NCI-H2196 (cell line): ENCODE results near the gene SCYGR2.
"Not testable (repeated sequence)": the region's sequence is repeated elsewhere in the genome, so short reads cannot be mapped to it uniquely, and the experiment has no call there.

Experiments used
- DNase-seq: peaks from one replicate; lab custom pipeline; 2025; ENCODE audit not compliant: unreplicated experiment; lab: John Stamatoyannopoulos, UW

SCYGR2 gene

GRCh38 chr2:227598835-227599503 is at the start of gene SCYGR2:
TSS of gene SCYGR2 (plus strand) at chr2:227598893. CDS start at chr2:227598893, 0 bp downstream.
- DNase-seq = not testable (repeated sequence)

- no peak for DNase-seq
Observed at GRCh38 chr2:227551836-227552235, 46.9 kb upstream of the SCYGR2 start.

GRCh38 chr2:227562581-227562980 is 36.1 kb upstream of the SCYGR2 start:
- DNase-seq = no peak

GRCh38 chr2:227565080-227565479 is 33.6 kb upstream of the SCYGR2 start:
- no peak for DNase-seq

GRCh38 chr2:227566012-227566411 is 32.7 kb upstream of the SCYGR2 start:
- no peak for DNase-seq

GRCh38 chr2:227568852-227569169 is 29.9 kb upstream of the SCYGR2 start:
- DNase-seq = no peak

- DNase-seq = no peak
Observed at GRCh38 chr2:227570615-227571014, 28.1 kb upstream of the SCYGR2 start.

- DNase-seq = no peak
Observed at GRCh38 chr2:227576110-227576509, 22.6 kb upstream of the SCYGR2 start.

- no peak for DNase-seq
Observed at GRCh38 chr2:227576812-227577211, 21.9 kb upstream of the SCYGR2 start.

- no peak for DNase-seq
Observed at GRCh38 chr2:227577555-227577954, 21.1 kb upstream of the SCYGR2 start.

GRCh38 chr2:227578642-227579041 is 20.1 kb upstream of the SCYGR2 start:
- no peak for DNase-seq

- DNase-seq = no peak
Observed at GRCh38 chr2:227579791-227580190, 18.9 kb upstream of the SCYGR2 start.

GRCh38 chr2:227582369-227582768 is 16.3 kb upstream of the SCYGR2 start:
- no peak for DNase-seq

- no peak for DNase-seq
Observed at GRCh38 chr2:227592694-227593387, 5.9 kb upstream of the SCYGR2 start.

GRCh38 chr2:227595797-227596196 is 2.9 kb upstream of the SCYGR2 start:
- DNase-seq = no peak

GRCh38 chr2:227597036-227597435 is 1.7 kb upstream of the SCYGR2 start:
- no peak for DNase-seq

- DNase-seq = no peak
Observed at GRCh38 chr2:227597998-227598397, 695 bp upstream of the SCYGR2 start.

GRCh38 chr2:227602358-227602757 is 3.7 kb downstream of the SCYGR2 start:
- no peak for DNase-seq

GRCh38 chr2:227606476-227606875 is 7.8 kb downstream of the SCYGR2 start:
- DNase-seq = no peak

GRCh38 chr2:227607941-227608340 is 9.2 kb downstream of the SCYGR2 start:
- no peak for DNase-seq

GRCh38 chr2:227608561-227609338 is 10.1 kb downstream of the SCYGR2 start:
- no peak for DNase-seq

- no peak for DNase-seq
Observed at GRCh38 chr2:227610123-227610522, 11.4 kb downstream of the SCYGR2 start.
